ENCODE measurements around the gene PTPRJ.

GRCh38 chr11:48083421-48083820 is 103.1 kb downstream of the PTPRJ start:
- no peak for TF ChIP-seq TOPORS (CRISPR knock-in tag; IDR thresholded peaks at IDR 0.05)
- no peak for TF ChIP-seq ZNF292 (CRISPR knock-in tag; IDR thresholded peaks at IDR 0.05; ENCODE audit: borderline replicate concordance, low read depth)
- TF ChIP-seq ZNF761 (CRISPR knock-in tag; conservative IDR thresholded peaks at IDR 0.05) = no peak
- TF ChIP-seq ZNF24 (IDR thresholded peaks at IDR 0.05) = no peak
- TF ChIP-seq CTCF (CRISPR knock-in tag; IDR thresholded peaks at IDR 0.05) = no peak
- no peak for TF ChIP-seq EP300 (IDR thresholded peaks at IDR 0.05; ENCODE audit: low read depth in 2 of 2, low read length in 2 of 2)
- TF ChIP-seq EP300 (CRISPR knock-in tag; IDR thresholded peaks at IDR 0.05; ENCODE audit: borderline replicate concordance) = no peak
- TF ChIP-seq CBX2 (IDR thresholded peaks at IDR 0.05; ENCODE audit: low read depth, low read length) = no peak
- TF ChIP-seq CBX2 (CRISPR knock-in tag; IDR thresholded peaks at IDR 0.05; ENCODE audit: low read depth) = no peak
